HG03064 (cell line): ENCODE measurements around the gene SPANXN5.
"Not testable (repeated sequence)": the region's sequence is repeated elsewhere in the genome, so short reads cannot be mapped to it uniquely, and the experiment has no call there.

ENCODE experiments used
- ATAC-seq: cut with Tn5 transposase; IDR thresholded peaks from one replicate; pipeline ENCODE4 v1.9.1; 2021; ENCODE audit warnings: low read depth; ENCODE audit not compliant: unreplicated experiment

Gene SPANXN5

GRCh38 chrX:52797327-52797726, at the start of gene SPANXN5:
Gene SPANXN5 (minus strand): TSS chrX:52797427. CDS start chrX:52797348, 79 bp downstream.
- ATAC-seq = not testable (repeated sequence)

GRCh38 chrX:52843619-52844018, 46.4 kb upstream of the SPANXN5 start:
- not testable (repeated sequence) for ATAC-seq

GRCh38 chrX:52839137-52839536, 41.9 kb upstream of the SPANXN5 start:
- ATAC-seq = no peak

- ATAC-seq = no peak
Measured at GRCh38 chrX:52830551-52830950, 33.3 kb upstream of the SPANXN5 start.

DNA sequence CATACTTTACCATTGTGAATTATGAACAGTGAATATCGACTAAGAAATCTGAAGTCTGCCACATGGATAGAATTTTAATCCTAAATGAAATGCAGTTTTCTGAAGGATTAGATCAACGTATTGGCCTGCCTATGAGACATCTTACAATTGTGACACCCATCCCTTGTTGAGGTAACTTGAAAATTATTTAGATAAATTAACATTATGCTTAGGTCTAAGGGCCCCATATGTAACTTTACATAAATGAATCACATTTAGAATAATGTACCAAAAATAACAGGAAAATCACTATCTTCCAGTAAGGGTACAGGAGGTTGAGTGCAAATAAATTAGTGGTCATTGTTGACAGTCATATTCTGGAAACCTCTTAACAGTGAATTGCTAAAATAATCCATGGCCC, 27.4 kb upstream of the SPANXN5 start:
- no peak for ATAC-seq

GRCh38 chrX:52821079-52821760, 24.0 kb upstream of the SPANXN5 start:
- ATAC-seq = no peak

GRCh38 chrX:52819788-52820187, 22.6 kb upstream of the SPANXN5 start:
- ATAC-seq = no peak

DNA sequence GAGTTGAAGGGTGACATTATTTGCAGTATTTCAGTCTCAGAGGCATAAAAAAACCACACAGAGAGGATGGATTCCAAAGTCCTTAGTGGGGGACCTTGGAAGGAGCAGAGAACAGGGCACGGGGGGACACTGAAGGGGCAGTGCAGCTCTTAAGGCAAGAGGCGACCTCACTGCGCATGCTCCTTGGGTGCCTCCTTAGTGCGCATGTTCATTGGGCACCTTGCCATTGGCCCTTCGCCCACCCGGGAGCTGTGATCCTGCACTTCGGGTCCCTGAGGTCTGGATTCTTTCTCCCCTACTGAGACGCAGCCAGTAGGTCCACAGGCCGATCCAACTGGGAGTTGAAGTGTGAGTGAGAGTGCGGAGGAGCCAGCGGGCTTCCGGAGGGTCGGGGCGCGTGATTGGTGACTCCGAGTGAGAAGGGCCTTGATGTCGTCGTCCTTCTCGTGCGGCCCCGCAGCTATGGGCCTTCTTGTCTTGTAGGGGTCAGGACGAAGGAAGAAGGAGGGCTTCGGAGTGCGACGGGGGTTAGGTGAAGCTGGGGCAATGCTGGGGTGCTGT, 13.9 kb upstream of the SPANXN5 start, which contains the start of gene XAGE5:
Gene XAGE5, plus strand, starts transcription at position 223 of the 561 bp plus-strand sequence. CDS start 1,280 bp downstream, outside the sequence.
- ATAC-seq = no peak

DNA sequence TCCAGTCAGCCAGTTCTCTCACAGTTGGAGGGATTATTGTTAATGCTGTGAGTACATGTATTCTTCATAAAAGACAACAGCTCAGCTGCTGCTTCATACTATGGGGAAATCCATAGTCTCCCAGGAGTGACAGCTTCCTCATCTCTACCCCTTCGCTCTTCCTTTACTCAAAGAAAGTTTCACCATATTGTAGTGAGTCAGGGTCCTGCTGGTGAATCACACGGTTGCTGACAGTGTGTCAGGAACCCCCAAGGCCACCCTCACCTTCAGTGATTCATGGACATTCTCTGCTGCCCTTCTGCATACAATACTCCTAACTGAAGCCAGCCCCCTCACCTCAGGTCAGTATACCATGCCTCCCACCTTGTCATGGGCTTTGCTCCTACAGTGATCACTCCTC, 7.6 kb upstream of the SPANXN5 start:
- ATAC-seq = not testable (repeated sequence)

- ATAC-seq = not testable (repeated sequence)
Measured at GRCh38 chrX:52773504-52773903, 23.7 kb downstream of the SPANXN5 start.

- not testable (repeated sequence) for ATAC-seq
Measured at GRCh38 chrX:52765983-52766382, 31.2 kb downstream of the SPANXN5 start.

- ATAC-seq = not testable (repeated sequence)
Measured at GRCh38 chrX:52750952-52751351, 46.3 kb downstream of the SPANXN5 start, which contains the start of gene SSX2B. Gene SSX2B (plus strand): TSS chrX:52751252. CDS start chrX:52752681, 1,429 bp downstream.
